ENCODE measurements around the gene SLC20A1.
"Not testable (repeated sequence)": the region's sequence is repeated elsewhere in the genome, so short reads cannot be mapped to it uniquely, and the experiment has no call there.

Gene SLC20A1

DNA sequence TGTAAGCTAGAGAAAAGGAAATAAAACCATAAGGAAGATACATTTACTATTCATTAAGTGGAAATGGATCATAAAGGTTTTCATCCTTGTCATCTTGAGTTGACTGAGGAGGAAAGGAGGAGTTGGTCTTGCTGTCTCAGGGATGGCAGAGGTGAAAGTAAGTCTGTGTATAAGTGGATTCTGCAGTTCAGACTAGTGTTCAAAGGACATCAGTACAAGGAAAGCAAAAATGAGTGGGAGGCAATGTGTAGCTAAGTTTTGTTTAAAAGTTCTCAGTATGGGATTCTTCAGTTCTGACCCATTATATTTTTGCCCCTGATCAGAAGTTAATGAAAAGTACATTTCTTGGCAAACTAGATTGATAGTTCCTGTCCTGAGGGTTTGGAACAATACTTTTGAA is 18.9 kb downstream of the SLC20A1 start:
- Histone ChIP-seq H3K4me3 (ENCODE audit: insufficient read depth, low read length, poor library complexity, severe bottlenecking) (no peak overlapping the region), H3K9me3 (ENCODE audit: insufficient read depth, low read length) (no peaks in the 10 kb centered on the region), H3F3A (ENCODE audit: insufficient read depth) (peaks cover 27% of the 10 kb centered on the region), H3K9me2 (replicated peaks; ENCODE audit: insufficient read depth, low read length) (no peaks in the 10 kb centered on the region), H4K20me1 (ENCODE audit: low read depth, low read length) (no peaks in the 10 kb centered on the region; the same call in 1 of the 2 replicates), H3K36me3 (ENCODE audit: low read length) (peaks cover 31% of the 10 kb centered on the region), H3K79me2 (ENCODE audit: insufficient read depth, low read length) (peaks cover 10% of the 10 kb centered on the region), H3K27me3 (ENCODE audit: low read length) (no peaks in the 10 kb centered on the region), H2AFZ (ENCODE audit: low read depth, low read length, severe bottlenecking) (no peak overlapping the region), H3K9ac (ENCODE audit: low read length) (no peak overlapping the region), H3K27ac (ENCODE audit: low read depth, low read length) (no peak overlapping the region), H3K4me2 (ENCODE audit: low read depth, low read length, poor library complexity, severe bottlenecking) (no peak overlapping the region)
- TF ChIP-seq, protein P1, sequence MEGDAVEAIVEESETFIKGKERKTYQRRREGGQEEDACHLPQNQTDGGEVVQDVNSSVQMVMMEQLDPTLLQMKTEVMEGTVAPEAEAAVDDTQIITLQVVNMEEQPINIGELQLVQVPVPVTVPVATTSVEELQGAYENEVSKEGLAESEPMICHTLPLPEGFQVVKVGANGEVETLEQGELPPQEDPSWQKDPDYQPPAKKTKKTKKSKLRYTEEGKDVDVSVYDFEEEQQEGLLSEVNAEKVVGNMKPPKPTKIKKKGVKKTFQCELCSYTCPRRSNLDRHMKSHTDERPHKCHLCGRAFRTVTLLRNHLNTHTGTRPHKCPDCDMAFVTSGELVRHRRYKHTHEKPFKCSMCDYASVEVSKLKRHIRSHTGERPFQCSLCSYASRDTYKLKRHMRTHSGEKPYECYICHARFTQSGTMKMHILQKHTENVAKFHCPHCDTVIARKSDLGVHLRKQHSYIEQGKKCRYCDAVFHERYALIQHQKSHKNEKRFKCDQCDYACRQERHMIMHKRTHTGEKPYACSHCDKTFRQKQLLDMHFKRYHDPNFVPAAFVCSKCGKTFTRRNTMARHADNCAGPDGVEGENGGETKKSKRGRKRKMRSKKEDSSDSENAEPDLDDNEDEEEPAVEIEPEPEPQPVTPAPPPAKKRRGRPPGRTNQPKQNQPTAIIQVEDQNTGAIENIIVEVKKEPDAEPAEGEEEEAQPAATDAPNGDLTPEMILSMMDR (IDR thresholded peaks at IDR 0.05; ENCODE audit: insufficient read depth, low read length, poor library complexity, severe bottlenecking), result no peak
- no peak for TF ChIP-seq EZH2phosphoT487 (conservative IDR thresholded peaks at IDR 0.05; ENCODE audit: low read length)

DNA sequence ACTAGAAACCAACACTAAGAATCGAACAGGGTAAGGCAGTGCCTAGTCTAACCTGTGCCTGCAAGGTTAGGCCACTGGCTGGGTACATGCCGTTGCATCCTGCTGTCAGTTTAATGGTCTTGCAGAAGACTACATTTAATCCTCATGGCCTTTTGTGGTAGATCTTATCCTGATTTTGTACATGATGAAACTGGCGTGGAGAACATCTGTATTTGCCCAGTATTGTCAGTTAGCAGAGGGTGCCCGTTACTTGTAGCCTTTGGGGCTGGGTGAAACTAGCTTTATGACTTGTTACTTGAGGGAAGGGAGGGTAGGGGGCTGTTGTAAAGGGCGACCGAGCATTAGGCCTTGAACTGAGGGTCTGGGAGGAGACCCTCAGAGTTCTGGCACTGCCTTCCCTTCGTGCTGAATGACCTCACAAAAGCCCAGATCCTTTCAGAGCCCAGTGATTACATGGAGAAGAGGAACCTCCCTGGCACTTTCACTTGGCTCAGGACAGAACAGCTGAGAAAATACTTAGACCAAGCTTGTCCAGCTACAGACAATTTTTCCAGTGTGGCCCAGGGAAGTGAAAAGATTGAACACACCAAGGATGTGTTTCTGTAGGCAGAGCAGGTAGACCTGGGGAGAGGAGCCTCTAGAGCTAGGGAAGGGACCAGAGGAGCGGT is 19.5 kb downstream of the SLC20A1 start:
- TF ChIP-seq EZH2phosphoT487 (conservative IDR thresholded peaks at IDR 0.05; ENCODE audit: low read length), result no peak
- TF ChIP-seq, protein P1 (IDR thresholded peaks at IDR 0.05; ENCODE audit: insufficient read depth, low read length, poor library complexity, severe bottlenecking), result no peak
- no peak overlapping the region for H3K4me2 ChIP-seq (ENCODE audit: low read depth, low read length, poor library complexity, severe bottlenecking)
- no peak overlapping the region for H3K9ac ChIP-seq (ENCODE audit: low read length)

DNA sequence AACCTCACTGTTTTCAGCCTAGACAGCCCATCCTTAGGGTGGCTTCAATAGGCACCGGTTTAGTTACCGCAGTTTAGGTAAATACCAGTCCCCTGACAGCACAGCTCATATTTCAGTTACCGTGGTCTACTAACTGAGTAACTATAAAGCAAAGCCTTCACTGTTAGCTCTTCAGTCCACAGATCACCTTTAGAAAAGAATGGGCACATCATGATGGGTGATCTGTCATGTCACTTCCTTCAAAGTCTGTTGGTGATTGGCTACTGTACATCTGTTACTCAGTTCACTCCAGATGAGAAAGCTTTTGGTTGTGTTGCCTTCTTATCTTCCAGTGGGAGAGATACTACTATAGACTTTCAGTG is 21.0 kb downstream of the SLC20A1 start:
- Histone ChIP-seq H3K36me3 (ENCODE audit: low read length) (peaks cover 13% of the 10 kb centered on the region; the same call in 1 of the 2 replicates), H3F3A (ENCODE audit: insufficient read depth) (peaks cover 25% of the 10 kb centered on the region)

More for the DNA sequence above, 19.5 kb downstream of the SLC20A1 start:
- H3K27me3 ChIP-seq (ENCODE audit: low read length), result no peaks in the 10 kb centered on the region
- H3F3A ChIP-seq (ENCODE audit: insufficient read depth), result peaks cover 25% of the 10 kb centered on the region
- no peaks in the 10 kb centered on the region for H3K9me3 ChIP-seq (ENCODE audit: insufficient read depth, low read length)
- H3K27ac ChIP-seq (ENCODE audit: low read depth, low read length), result no peak overlapping the region
- no peak overlapping the region for H2AFZ ChIP-seq (ENCODE audit: low read depth, low read length, severe bottlenecking)
- H3K36me3 ChIP-seq (ENCODE audit: low read length), result peaks cover 25% of the 10 kb centered on the region; the same call in 1 of the 2 replicates
- H3K4me3 ChIP-seq (ENCODE audit: insufficient read depth, low read length, poor library complexity, severe bottlenecking), result no peak overlapping the region
- no peaks in the 10 kb centered on the region for H3K9me2 ChIP-seq (replicated peaks; ENCODE audit: insufficient read depth, low read length)
- no peaks in the 10 kb centered on the region; the same call in 1 of the 2 replicates for H4K20me1 ChIP-seq (ENCODE audit: low read depth, low read length)
- H3K79me2 ChIP-seq (ENCODE audit: insufficient read depth, low read length), result peaks cover 4% of the 10 kb centered on the region; the same call in 1 of the 2 replicates

DNA sequence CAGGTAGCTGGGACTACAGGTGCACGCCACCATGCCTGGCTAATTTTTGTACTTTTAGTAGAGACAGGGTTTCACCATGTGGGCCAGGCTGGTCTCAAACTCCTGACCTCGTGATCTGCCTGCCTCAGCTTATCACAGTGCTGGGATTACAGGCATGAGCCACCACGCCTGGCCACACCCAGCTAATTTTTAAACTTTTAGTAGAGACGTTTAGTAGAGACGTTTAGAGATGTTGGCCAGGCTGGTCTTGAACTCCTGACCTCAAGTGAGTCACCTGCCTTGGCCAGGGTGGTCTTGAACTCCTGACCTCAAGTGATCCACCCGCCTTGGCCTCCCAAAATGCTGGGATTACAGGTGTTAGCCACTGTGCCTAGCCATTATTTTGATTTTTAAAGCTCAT is 21.8 kb downstream of the SLC20A1 start:
- not testable (repeated sequence) for H3K4me3 ChIP-seq (ENCODE audit: insufficient read depth, low read length, poor library complexity, severe bottlenecking); H3K9ac ChIP-seq (ENCODE audit: low read length); H4K20me1 ChIP-seq (ENCODE audit: low read depth, low read length); H3K9me2 ChIP-seq (replicated peaks; ENCODE audit: insufficient read depth, low read length); H3K79me2 ChIP-seq (ENCODE audit: insufficient read depth, low read length); H3K27ac ChIP-seq (ENCODE audit: low read depth, low read length); H3K4me2 ChIP-seq (ENCODE audit: low read depth, low read length, poor library complexity, severe bottlenecking); H2AFZ ChIP-seq (ENCODE audit: low read depth, low read length, severe bottlenecking); H3K27me3 ChIP-seq (ENCODE audit: low read length); H3K9me3 ChIP-seq (ENCODE audit: insufficient read depth, low read length)
- Histone ChIP-seq H3K36me3 (ENCODE audit: low read length) (peaks cover 11% of the 10 kb centered on the region; the same call in 1 of the 2 replicates), H3F3A (ENCODE audit: insufficient read depth) (peaks cover 22% of the 10 kb centered on the region)

More for the DNA sequence above, 21.0 kb downstream of the SLC20A1 start:
- no peak overlapping the region for H3K27ac ChIP-seq (ENCODE audit: low read depth, low read length)
- no peak overlapping the region for H3K4me3 ChIP-seq (ENCODE audit: insufficient read depth, low read length, poor library complexity, severe bottlenecking)
- TF ChIP-seq EZH2phosphoT487 (conservative IDR thresholded peaks at IDR 0.05; ENCODE audit: low read length), result no peak
- TF ChIP-seq, protein P1 (IDR thresholded peaks at IDR 0.05; ENCODE audit: insufficient read depth, low read length, poor library complexity, severe bottlenecking), result no peak
- no peaks in the 10 kb centered on the region for H4K20me1 ChIP-seq (ENCODE audit: low read depth, low read length)
- H3K9me2 ChIP-seq (replicated peaks; ENCODE audit: insufficient read depth, low read length), result no peaks in the 10 kb centered on the region
- H3K27me3 ChIP-seq (ENCODE audit: low read length), result no peaks in the 10 kb centered on the region
- H3K4me2 ChIP-seq (ENCODE audit: low read depth, low read length, poor library complexity, severe bottlenecking), result no peak overlapping the region
- no peak overlapping the region for H3K9ac ChIP-seq (ENCODE audit: low read length)
- H3K9me3 ChIP-seq (ENCODE audit: insufficient read depth, low read length), result no peaks in the 10 kb centered on the region
- H3K79me2 ChIP-seq (ENCODE audit: insufficient read depth, low read length), result peaks cover 4% of the 10 kb centered on the region; the same call in 1 of the 2 replicates
- H2AFZ ChIP-seq (ENCODE audit: low read depth, low read length, severe bottlenecking), result no peak overlapping the region

Data from SU-DHL-6 (cell line).